Measurements from ENCODE around the gene ZNF804A.

Gene ZNF804A

GRCh38 chr2:184654945-184655344, 56.6 kb downstream of the ZNF804A start:
- Histone ChIP-seq H3K4me1 (ENCODE audit: control insufficient read depth, insufficient read depth, low read length) (no peaks in the 10 kb centered on the region), H3K27me3 (ENCODE audit: control insufficient read depth, insufficient read depth, low read length) (no peaks in the 10 kb centered on the region), H3K27ac (ENCODE audit: low read length) (no peak overlapping the region), H3K4me3 (ENCODE audit: low read length) (no peak overlapping the region), H3K9me3 (ENCODE audit: control insufficient read depth, insufficient read depth, low read length) (no peaks in the 10 kb centered on the region), H3K36me3 (ENCODE audit: control insufficient read depth, insufficient read depth, low read length) (no peaks in the 10 kb centered on the region)
- no peak for DNase-seq (ENCODE audit: low read depth, low spot score)
- no CpG with 5 or more reads among the region's 2 CpGs for WGBS (ENCODE audit: insufficient coverage, insufficient read length)

DNA sequence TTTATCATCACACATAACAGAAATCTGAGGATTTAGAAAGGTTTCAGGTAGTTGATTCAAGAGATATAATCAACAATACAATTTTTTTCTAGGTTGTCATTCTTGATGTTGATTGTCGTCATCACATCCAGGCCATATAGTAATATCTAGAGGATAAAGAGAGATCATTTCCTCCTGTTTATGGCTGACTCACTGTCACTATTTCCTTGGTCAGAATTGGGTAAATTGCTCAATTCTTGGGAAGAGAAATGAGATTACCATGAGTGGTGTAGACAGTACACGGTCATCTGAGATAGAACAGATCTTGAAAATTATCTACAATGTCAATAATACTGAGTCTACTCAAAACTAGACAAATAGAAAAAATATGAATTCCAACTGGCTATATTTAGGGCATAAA, 78.8 kb downstream of the ZNF804A start:
- H3K9me3 ChIP-seq (ENCODE audit: control insufficient read depth, insufficient read depth, low read length), result no peaks in the 10 kb centered on the region; the same call in 1 of the 2 replicates
- no CpG with 5 or more reads among the region's 2 CpGs for WGBS (ENCODE audit: insufficient coverage, insufficient read length)
- no peak overlapping the region for H3K27ac ChIP-seq (ENCODE audit: low read length)
- H3K4me1 ChIP-seq (ENCODE audit: control insufficient read depth, insufficient read depth, low read length), result no peaks in the 10 kb centered on the region
- H3K27me3 ChIP-seq (ENCODE audit: control insufficient read depth, insufficient read depth, low read length), result no peaks in the 10 kb centered on the region
- no peak for DNase-seq (ENCODE audit: low read depth, low spot score)
- H3K36me3 ChIP-seq (ENCODE audit: control insufficient read depth, insufficient read depth, low read length), result no peaks in the 10 kb centered on the region; the same call in 1 of the 2 replicates
- H3K4me3 ChIP-seq (ENCODE audit: low read length), result no peak overlapping the region

DNA sequence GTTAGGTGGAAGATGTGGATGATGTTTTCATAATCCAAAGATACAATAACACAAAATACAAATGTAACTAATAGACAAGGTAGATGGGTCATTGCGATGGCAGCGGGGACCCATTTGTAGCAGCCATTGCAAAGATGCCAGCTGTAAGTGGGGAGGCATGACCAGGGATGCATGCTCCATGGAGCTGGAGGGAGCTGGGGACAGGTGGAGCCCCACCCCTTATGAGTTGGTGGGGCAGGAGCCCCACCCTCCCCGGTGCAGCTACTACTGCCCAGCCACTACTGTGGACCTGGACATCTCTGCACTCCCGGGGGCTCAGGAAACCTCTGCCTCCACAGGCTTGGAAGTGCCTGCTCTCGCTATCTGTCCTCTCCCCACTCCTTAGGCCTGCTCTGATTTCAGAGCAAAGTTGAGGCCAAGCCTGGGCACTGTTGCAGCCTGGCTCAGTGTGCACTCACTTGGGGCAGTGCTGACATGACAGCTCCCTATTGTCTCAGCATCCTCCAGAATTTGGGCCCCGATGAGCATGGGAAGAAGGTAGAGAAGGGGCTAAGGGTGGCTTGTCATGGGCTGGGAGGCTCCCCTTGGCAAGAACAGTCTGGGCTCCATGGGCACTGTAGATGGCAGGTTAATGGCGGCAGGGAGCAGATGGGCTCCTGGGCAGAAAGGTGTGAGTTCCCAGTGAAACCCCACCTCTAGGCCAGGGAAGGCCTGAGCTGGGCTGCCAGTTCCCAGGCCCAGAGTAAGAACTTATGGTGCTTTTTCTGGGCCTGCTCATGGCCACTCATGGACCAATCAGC, 81.1 kb downstream of the ZNF804A start:
- no peak overlapping the region for H3K27ac ChIP-seq (ENCODE audit: low read length)
- no CpG with 5 or more reads among the region's 7 CpGs for WGBS (ENCODE audit: insufficient coverage, insufficient read length)
- no peaks in the 10 kb centered on the region for H3K27me3 ChIP-seq (ENCODE audit: control insufficient read depth, insufficient read depth, low read length)
- no peak for DNase-seq (ENCODE audit: low read depth, low spot score)
- H3K36me3 ChIP-seq (ENCODE audit: control insufficient read depth, insufficient read depth, low read length), result no peaks in the 10 kb centered on the region; the same call in 1 of the 2 replicates
- no peaks in the 10 kb centered on the region for H3K4me1 ChIP-seq (ENCODE audit: control insufficient read depth, insufficient read depth, low read length)
- no peak overlapping the region for H3K4me3 ChIP-seq (ENCODE audit: low read length)
- no peaks in the 10 kb centered on the region; the same call in 1 of the 2 replicates for H3K9me3 ChIP-seq (ENCODE audit: control insufficient read depth, insufficient read depth, low read length)

GRCh38 chr2:184680825-184681224, 82.5 kb downstream of the ZNF804A start:
- Histone ChIP-seq H3K27me3 (ENCODE audit: control insufficient read depth, insufficient read depth, low read length) (no peaks in the 10 kb centered on the region), H3K4me1 (ENCODE audit: control insufficient read depth, insufficient read depth, low read length) (no peaks in the 10 kb centered on the region), H3K9me3 (ENCODE audit: control insufficient read depth, insufficient read depth, low read length) (no peaks in the 10 kb centered on the region; the same call in 1 of the 2 replicates), H3K4me3 (ENCODE audit: low read length) (no peak overlapping the region), H3K27ac (ENCODE audit: low read length) (no peak overlapping the region), H3K36me3 (ENCODE audit: control insufficient read depth, insufficient read depth, low read length) (no peaks in the 10 kb centered on the region; the same call in 1 of the 2 replicates)
- DNase-seq (ENCODE audit: low read depth, low spot score), result no peak
- no CpG with 5 or more reads among the region's 2 CpGs for WGBS (ENCODE audit: insufficient coverage, insufficient read length)

GRCh38 chr2:184681642-184682321, 83.5 kb downstream of the ZNF804A start:
- no peaks in the 10 kb centered on the region; the same call in 1 of the 2 replicates for H3K9me3 ChIP-seq (ENCODE audit: control insufficient read depth, insufficient read depth, low read length)
- H3K27me3 ChIP-seq (ENCODE audit: control insufficient read depth, insufficient read depth, low read length), result no peaks in the 10 kb centered on the region
- H3K27ac ChIP-seq (ENCODE audit: low read length), result no peak overlapping the region
- no peaks in the 10 kb centered on the region; the same call in 1 of the 2 replicates for H3K36me3 ChIP-seq (ENCODE audit: control insufficient read depth, insufficient read depth, low read length)
- no peaks in the 10 kb centered on the region for H3K4me1 ChIP-seq (ENCODE audit: control insufficient read depth, insufficient read depth, low read length)
- H3K4me3 ChIP-seq (ENCODE audit: low read length), result no peak overlapping the region
- DNase-seq (ENCODE audit: low read depth, low spot score), result no peak
- no CpG with 5 or more reads among the region's 10 CpGs for WGBS (ENCODE audit: insufficient coverage, insufficient read length)

DNA sequence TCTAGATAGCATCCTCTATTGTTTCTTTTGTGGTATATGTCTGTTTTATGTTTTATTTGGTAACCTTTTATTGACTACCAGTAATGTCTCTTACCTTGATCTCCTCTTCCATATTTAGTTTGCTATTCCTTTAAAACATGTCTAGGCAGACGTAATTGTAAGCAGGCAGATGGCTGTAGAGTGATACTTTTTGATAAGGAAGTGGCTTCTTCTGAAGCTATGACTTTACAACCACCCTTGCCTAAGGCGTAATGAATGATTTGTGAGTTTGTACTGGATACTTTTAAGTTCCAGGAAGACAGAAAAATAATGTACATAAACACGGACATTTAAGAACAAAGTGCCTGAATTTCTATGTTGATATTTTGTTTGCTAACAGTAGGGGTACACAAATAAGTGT, 85.6 kb downstream of the ZNF804A start:
- H3K27ac ChIP-seq (ENCODE audit: low read length), result no peak overlapping the region
- H3K27me3 ChIP-seq (ENCODE audit: control insufficient read depth, insufficient read depth, low read length), result no peaks in the 10 kb centered on the region
- no peak overlapping the region for H3K4me3 ChIP-seq (ENCODE audit: low read length)
- DNase-seq (ENCODE audit: low read depth, low spot score), result no peak
- no CpG with 5 or more reads among the region's 3 CpGs for WGBS (ENCODE audit: insufficient coverage, insufficient read length)
- no peaks in the 10 kb centered on the region; the same call in 1 of the 2 replicates for H3K9me3 ChIP-seq (ENCODE audit: control insufficient read depth, insufficient read depth, low read length)
- H3K4me1 ChIP-seq (ENCODE audit: control insufficient read depth, insufficient read depth, low read length), result no peaks in the 10 kb centered on the region
- no peaks in the 10 kb centered on the region; the same call in 1 of the 2 replicates for H3K36me3 ChIP-seq (ENCODE audit: control insufficient read depth, insufficient read depth, low read length)

DNA sequence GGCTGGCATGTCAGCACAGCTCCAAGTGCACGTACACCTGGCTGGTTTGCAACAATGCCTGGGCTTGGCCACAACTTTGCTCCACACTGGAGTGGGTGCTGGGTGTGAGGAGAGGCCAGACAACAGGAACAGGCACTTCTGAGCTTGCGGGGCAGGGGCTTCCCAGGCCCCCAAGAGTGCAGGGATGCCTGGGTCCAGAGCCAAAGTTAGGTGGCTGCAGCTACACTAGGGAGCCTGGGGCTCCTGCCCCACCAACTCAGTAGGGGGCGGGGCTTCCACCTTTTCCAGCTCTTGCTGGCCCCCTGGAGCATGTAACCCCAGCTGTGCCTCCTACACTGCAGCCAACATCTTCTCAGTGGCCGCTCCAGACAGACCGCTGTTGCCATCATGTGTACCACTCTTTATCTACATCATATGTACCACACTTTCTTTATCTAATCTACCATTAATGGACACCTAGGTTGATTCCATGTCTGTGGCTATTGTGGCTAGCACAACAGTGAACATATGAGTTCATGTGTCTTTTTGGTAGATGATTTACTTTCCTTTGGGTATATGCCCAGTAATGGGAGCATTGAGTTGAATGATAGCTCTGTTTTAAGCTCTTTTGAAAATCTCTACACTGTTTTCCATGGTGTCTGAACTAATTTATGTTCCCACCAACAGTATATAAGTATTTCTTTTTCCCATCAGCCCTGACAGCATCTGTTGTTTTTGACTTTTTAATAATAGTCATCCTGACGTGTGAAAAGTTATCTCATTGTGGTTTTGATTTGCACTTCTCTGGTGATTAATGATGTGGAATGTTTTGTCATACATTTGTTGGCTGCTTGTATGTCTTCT, 87.9 kb downstream of the ZNF804A start:
- WGBS (ENCODE audit: insufficient coverage, insufficient read length), result no CpG with 5 or more reads among the region's 6 CpGs
- no peak for DNase-seq (ENCODE audit: low read depth, low spot score)
- Histone ChIP-seq H3K9me3 (ENCODE audit: control insufficient read depth, insufficient read depth, low read length) (no peaks in the 10 kb centered on the region), H3K27me3 (ENCODE audit: control insufficient read depth, insufficient read depth, low read length) (no peaks in the 10 kb centered on the region), H3K4me3 (ENCODE audit: low read length) (no peak overlapping the region), H3K27ac (ENCODE audit: low read length) (no peak overlapping the region), H3K36me3 (ENCODE audit: control insufficient read depth, insufficient read depth, low read length) (no peaks in the 10 kb centered on the region; the same call in 1 of the 2 replicates), H3K4me1 (ENCODE audit: control insufficient read depth, insufficient read depth, low read length) (no peaks in the 10 kb centered on the region)

GRCh38 chr2:184689638-184690037, 91.3 kb downstream of the ZNF804A start:
- Histone ChIP-seq H3K9me3 (ENCODE audit: control insufficient read depth, insufficient read depth, low read length) (no peaks in the 10 kb centered on the region), H3K27me3 (ENCODE audit: control insufficient read depth, insufficient read depth, low read length) (no peaks in the 10 kb centered on the region), H3K27ac (ENCODE audit: low read length) (no peak overlapping the region), H3K4me3 (ENCODE audit: low read length) (no peak overlapping the region), H3K4me1 (ENCODE audit: control insufficient read depth, insufficient read depth, low read length) (no peaks in the 10 kb centered on the region), H3K36me3 (ENCODE audit: control insufficient read depth, insufficient read depth, low read length) (no peaks in the 10 kb centered on the region)
- no peak for DNase-seq (ENCODE audit: low read depth, low spot score)
- WGBS (ENCODE audit: insufficient coverage, insufficient read length), result no CpG with 5 or more reads among the region's 1 CpG

GRCh38 chr2:184692141-184692734, 93.9 kb downstream of the ZNF804A start:
- Histone ChIP-seq H3K9me3 (ENCODE audit: control insufficient read depth, insufficient read depth, low read length) (no peaks in the 10 kb centered on the region), H3K4me1 (ENCODE audit: control insufficient read depth, insufficient read depth, low read length) (no peaks in the 10 kb centered on the region), H3K36me3 (ENCODE audit: control insufficient read depth, insufficient read depth, low read length) (no peaks in the 10 kb centered on the region), H3K4me3 (ENCODE audit: low read length) (no peak overlapping the region), H3K27me3 (ENCODE audit: control insufficient read depth, insufficient read depth, low read length) (no peaks in the 10 kb centered on the region), H3K27ac (ENCODE audit: low read length) (no peak overlapping the region)
- WGBS (ENCODE audit: insufficient coverage, insufficient read length), result no CpG with 5 or more reads among the region's 3 CpGs
- DNase-seq (ENCODE audit: low read depth, low spot score), result no peak

DNA sequence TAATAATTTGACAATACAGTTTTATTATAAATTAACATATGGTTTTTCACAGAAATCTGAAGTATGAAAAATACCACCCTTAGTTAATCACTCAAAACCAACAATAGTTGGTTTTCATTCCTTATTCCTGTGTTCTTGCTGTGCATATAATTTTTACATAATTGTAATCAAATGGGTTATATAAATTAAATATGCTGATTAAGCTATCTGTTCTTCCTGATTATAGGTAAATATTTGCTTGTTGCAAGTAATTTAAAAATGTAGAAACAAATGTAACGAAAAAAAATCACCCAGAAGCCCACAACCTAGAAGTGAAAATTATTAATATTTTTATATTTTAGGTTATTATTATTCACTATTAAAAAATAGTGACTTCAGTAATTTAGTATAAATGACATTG, 98.3 kb downstream of the ZNF804A start:
- no peak for DNase-seq (ENCODE audit: low read depth, low spot score)
- Histone ChIP-seq H3K27me3 (ENCODE audit: control insufficient read depth, insufficient read depth, low read length) (no peaks in the 10 kb centered on the region), H3K9me3 (ENCODE audit: control insufficient read depth, insufficient read depth, low read length) (no peaks in the 10 kb centered on the region), H3K36me3 (ENCODE audit: control insufficient read depth, insufficient read depth, low read length) (no peaks in the 10 kb centered on the region), H3K4me1 (ENCODE audit: control insufficient read depth, insufficient read depth, low read length) (no peaks in the 10 kb centered on the region), H3K4me3 (ENCODE audit: low read length) (no peak overlapping the region), H3K27ac (ENCODE audit: low read length) (no peak overlapping the region)
- no CpG with 5 or more reads among the region's 1 CpG for WGBS (ENCODE audit: insufficient coverage, insufficient read length)

Measured in iPS DF 6.9 (cell line).